SIG-M5 treated with dmso at 0.1 percent for 504 hours (cell line): ENCODE data around the gene OLFML2B.

Source experiments
- DNase-seq: peaks from one replicate; lab custom pipeline; 2025; ENCODE audit not compliant: unreplicated experiment; lab: John Stamatoyannopoulos, UW

The OLFML2B gene

GRCh38 chr1:161981735-161982506, 41.7 kb downstream of the OLFML2B start:
- DNase-seq, result no peak

GRCh38 chr1:161981126-161981525, 42.5 kb downstream of the OLFML2B start:
- DNase-seq, result no peak

- no peak for DNase-seq
Measured at GRCh38 chr1:161978011-161978790, 45.5 kb downstream of the OLFML2B start.

- DNase-seq, result no peak
Measured at GRCh38 chr1:161973924-161974845, 49.5 kb downstream of the OLFML2B start.

- no peak for DNase-seq
Measured at GRCh38 chr1:161972828-161973227, 50.8 kb downstream of the OLFML2B start.

GRCh38 chr1:161970633-161971032, 53.0 kb downstream of the OLFML2B start:
- no peak for DNase-seq

- no peak for DNase-seq
Measured at GRCh38 chr1:161970036-161970435, 53.6 kb downstream of the OLFML2B start.

- no peak for DNase-seq
Measured at GRCh38 chr1:161966067-161966466, 57.6 kb downstream of the OLFML2B start.

- no peak for DNase-seq
Measured at GRCh38 chr1:161962091-161962887, 61.4 kb downstream of the OLFML2B start.

GRCh38 chr1:161958425-161958824, 65.2 kb downstream of the OLFML2B start:
- DNase-seq, result no peak

GRCh38 chr1:161956930-161957329, 66.7 kb downstream of the OLFML2B start:
- DNase-seq, result no peak

- DNase-seq, result no peak
Measured at GRCh38 chr1:161956097-161956496, 67.6 kb downstream of the OLFML2B start.

- no peak for DNase-seq
Measured at GRCh38 chr1:161955606-161956005, 68.1 kb downstream of the OLFML2B start.

GRCh38 chr1:161954466-161954865, 69.2 kb downstream of the OLFML2B start:
- no peak for DNase-seq

- no peak for DNase-seq
Measured at GRCh38 chr1:161954050-161954449, 69.6 kb downstream of the OLFML2B start.

GRCh38 chr1:161953256-161953920, 70.3 kb downstream of the OLFML2B start:
- DNase-seq, result no peak

GRCh38 chr1:161952607-161953172, 71.0 kb downstream of the OLFML2B start:
- DNase-seq, result no peak

- no peak for DNase-seq
Measured at GRCh38 chr1:161951646-161952045, 72.0 kb downstream of the OLFML2B start.

- DNase-seq, result no peak
Measured at GRCh38 chr1:161950377-161950776, 73.3 kb downstream of the OLFML2B start.

- no peak for DNase-seq
Measured at GRCh38 chr1:161949548-161949947, 74.1 kb downstream of the OLFML2B start.
